H1 (cell line): ENCODE measurements around the gene KSR2. TPM values are rescaled to one million over a fixed set of nuclear protein-coding genes. Genes with fewer than 3 reads are reported as not detected.

ENCODE experiments used
- CTCF ChIA-PET: fragments of 300-600 bp; sonication (Branson Sonifier 250); formaldehyde crosslinking; loops from one replicate; lab custom pipeline; 2021; ENCODE audit not compliant: partially characterized antibody; lab: Charles Lee
- POLR2A ChIA-PET: fragments of 300-600 bp; sonication (Branson Sonifier 250); formaldehyde crosslinking; loops from one replicate; lab custom pipeline; 2021; ENCODE audit warnings: inconsistent platforms; ENCODE audit not compliant: partially characterized antibody; lab: Charles Lee
- DNase-seq, 2 experiments: peaks; one replicate each; pipeline versions ENCODE4 v3.0.0 to v3.0.0-alpha.2; 2010 to 2022; ENCODE audit warnings: low spot score in 2 of 2, low read depth in 1 of 2, mixed read lengths in 1 of 2
- FAIRE-seq: peaks from 2 replicates; lab custom pipeline; 2011; peaks lifted over from hg19 to GRCh38; lab: Jason Lieb, UNC
- H2AFZ ChIP-seq: 2 replicates; pipeline ENCODE4 v1.8.1; 2012; ENCODE audit warnings: low read length, inconsistent platforms
- H2AK5ac ChIP-seq: 2 replicates; pipeline ENCODE4 v1.6.1; 2013; ENCODE audit warnings: low read depth, low read length
- H2BK120ac ChIP-seq: replicated peaks from 2 replicates; pipeline ENCODE3; 2013; ENCODE audit warnings: low read depth, low read length, inconsistent platforms
- H2BK12ac ChIP-seq: 2 replicates; pipeline ENCODE4 v1.6.1; 2013; ENCODE audit warnings: low read depth, low read length
- H2BK15ac ChIP-seq: 2 replicates; pipeline ENCODE4 v1.6.1; 2013; ENCODE audit warnings: low read length
- H2BK20ac ChIP-seq: 2 replicates; pipeline ENCODE4 v1.6.1; 2013; ENCODE audit warnings: low read length
- H2BK5ac ChIP-seq: 2 replicates; pipeline ENCODE4 v1.6.1; 2013; ENCODE audit warnings: low read depth, low read length
- H3K14ac ChIP-seq: 2 replicates; pipeline ENCODE4 v1.6.1; 2013; ENCODE audit warnings: inconsistent platforms; ENCODE audit not compliant: insufficient read length
- H3K18ac ChIP-seq: 2 replicates; pipeline ENCODE4 v1.6.1; 2013; ENCODE audit warnings: low read length; ENCODE audit errors: extremely low read depth
- H3K23ac ChIP-seq: 2 replicates; pipeline ENCODE4 v1.6.1; 2013; ENCODE audit warnings: inconsistent platforms; ENCODE audit not compliant: insufficient read length
- H3K23me2 ChIP-seq: 2 replicates; pipeline ENCODE4 v1.6.1; 2013; ENCODE audit warnings: low read depth, low read length
- H3K27ac ChIP-seq: 2 replicates; pipeline ENCODE4 v1.6.1; 2011; ENCODE audit warnings: low read depth, low read length, inconsistent platforms
- H3K27me3 ChIP-seq, 4 experiments: replicated peaks in 1 of 4; 1 replicate in 1 of 4; 2 replicates in 3 of 4; pipeline versions ENCODE4 v1.6.1 to v1.8.1; 2011 to 2013; ENCODE audit warnings: low read length in 3 of 4, mild to moderate bottlenecking in 3 of 4, inconsistent platforms in 2 of 4, mixed read lengths in 2 of 4, moderate library complexity in 1 of 4; ENCODE audit not compliant: control insufficient read depth in 3 of 4, insufficient read depth in 3 of 4; ENCODE audit errors: extremely low read depth in 1 of 4
- H3K36me3 ChIP-seq, 4 experiments: 2 replicates each; pipeline versions ENCODE4 v1.6.1 to v1.8.1; 2011 to 2013; ENCODE audit warnings: mild to moderate bottlenecking in 4 of 4, low read length in 3 of 4, moderate library complexity in 2 of 4, control low read depth in 1 of 4, inconsistent platforms in 1 of 4; ENCODE audit not compliant: insufficient read depth in 4 of 4, control insufficient read depth in 2 of 4
- H3K4ac ChIP-seq: replicated peaks from 2 replicates; pipeline ENCODE3; 2013; ENCODE audit warnings: low read length, low read depth, mixed read lengths, inconsistent platforms; ENCODE audit not compliant: insufficient read length
- H3K4me1 ChIP-seq, 4 experiments: replicated peaks in 1 of 4; 1 replicate in 1 of 4; 2 replicates in 3 of 4; pipeline versions ENCODE4 v1.6.1 to v1.8.1; 2011 to 2013; ENCODE audit warnings: low read length in 3 of 4, inconsistent platforms in 2 of 4, mixed read lengths in 1 of 4; ENCODE audit not compliant: insufficient read depth in 4 of 4, control insufficient read depth in 3 of 4
- H3K4me2 ChIP-seq, 2 experiments: 2 replicates each; pipeline versions ENCODE4 v1.6.1 to v1.8.1; 2011 to 2013; ENCODE audit warnings: low read depth in 2 of 2, low read length in 2 of 2, control low read depth in 1 of 2, inconsistent platforms in 1 of 2, mild to moderate bottlenecking in 1 of 2; ENCODE audit not compliant: insufficient read depth in 1 of 2
- H3K4me3 ChIP-seq, 4 experiments: fragments of 200-600, 300-600 bp in 1 of 4; sonication (generic), shearing (Covaris generic), sonication (Bioruptor Twin) in 1 of 4; 2 replicates each; pipeline versions ENCODE4 v1.5.1 to v1.8.1; 2011 to 2016; ENCODE audit warnings: low read length in 4 of 4, low read depth in 3 of 4, control low read depth in 2 of 4, inconsistent platforms in 2 of 4, mild to moderate bottlenecking in 2 of 4, mixed read lengths in 1 of 4, moderate library complexity in 1 of 4; ENCODE audit not compliant: insufficient read depth in 2 of 4; ENCODE audit errors: extremely low read depth in 1 of 4
- H3K56ac ChIP-seq: replicated peaks from 2 replicates; pipeline ENCODE3; 2013; ENCODE audit warnings: low read depth, mild to moderate bottlenecking, mixed read lengths, low read length, inconsistent platforms; ENCODE audit not compliant: insufficient read length
- H3K79me1 ChIP-seq: 2 replicates; pipeline ENCODE4 v1.6.1; 2013; ENCODE audit warnings: low read depth, low read length, control low read depth
- H3K79me2 ChIP-seq, 2 experiments: 2 replicates each; pipeline versions ENCODE4 v1.6.1 to v1.8.1; 2012 to 2013; ENCODE audit warnings: low read length in 2 of 2, mild to moderate bottlenecking in 2 of 2, inconsistent platforms in 1 of 2; ENCODE audit not compliant: insufficient read depth in 2 of 2, control insufficient read depth in 1 of 2
- H3K9ac ChIP-seq, 4 experiments: replicated peaks in 1 of 4; 1 replicate in 1 of 4; 2 replicates in 3 of 4; pipeline versions ENCODE4 v1.6.1 to v1.8.1; 2011 to 2013; ENCODE audit warnings: low read depth in 3 of 4, low read length in 3 of 4, control low read depth in 2 of 4, mild to moderate bottlenecking in 2 of 4, moderate library complexity in 2 of 4, inconsistent platforms in 1 of 4; ENCODE audit errors: extremely low read depth in 1 of 4
- H3K9me3 ChIP-seq, 2 experiments: 2 replicates each; pipeline versions ENCODE4 v1.6.1 to v1.8.1; 2012 to 2013; ENCODE audit warnings: mild to moderate bottlenecking in 2 of 2, moderate library complexity in 2 of 2, control low read depth in 1 of 2, inconsistent platforms in 1 of 2, low read depth in 1 of 2, low read length in 1 of 2, mixed read lengths in 1 of 2; ENCODE audit not compliant: insufficient read depth in 2 of 2
- H4K20me1 ChIP-seq, 2 experiments: replicated peaks in 1 of 2; 2 replicates each; pipeline versions ENCODE3 to v1.8.1; 2011 to 2013; ENCODE audit warnings: inconsistent platforms in 2 of 2, low read length in 2 of 2, mild to moderate bottlenecking in 1 of 2; ENCODE audit not compliant: insufficient read depth in 2 of 2, control insufficient read depth in 1 of 2
- H4K5ac ChIP-seq: 2 replicates; pipeline ENCODE4 v1.6.1; 2013; ENCODE audit warnings: low read length, low read depth, mixed read lengths, inconsistent platforms; ENCODE audit not compliant: insufficient read length
- H4K8ac ChIP-seq: 2 replicates; pipeline ENCODE4 v1.8.0; 2013; ENCODE audit warnings: mild to moderate bottlenecking, moderate library complexity, low read length, inconsistent platforms; ENCODE audit not compliant: insufficient read depth; ENCODE audit errors: extremely low read depth
- H4K91ac ChIP-seq: replicated peaks from 2 replicates; pipeline ENCODE3; 2013; ENCODE audit warnings: low read length, mixed read lengths, inconsistent platforms; ENCODE audit not compliant: insufficient read length
- RAD21 ChIP-seq, 2 experiments: IDR thresholded peaks in 1 of 2; conservative IDR thresholded peaks in 1 of 2; 2 replicates each; pipeline ENCODE4 v1.6.1; 2011; ENCODE audit warnings: low read depth in 2 of 2, low read length in 2 of 2, improper control_type of control experiment in 1 of 2, inconsistent platforms in 1 of 2, mild to moderate bottlenecking in 1 of 2, moderate library complexity in 1 of 2
- RFX5 ChIP-seq: IDR thresholded peaks from 2 replicates; pipeline ENCODE4 v1.6.1; 2011; ENCODE audit warnings: low read depth, low read length, improper control_type of control experiment, borderline replicate concordance
- WGBS, 2 experiments: shearing (Covaris generic) in 1 of 2; methylation state at CpG; one replicate each; pipeline versions ENCODE4 v1.1.6 to v1.1.7; 2013 to 2015; ENCODE audit warnings: low lambda C conversion rate in 2 of 2, mixed read lengths in 2 of 2, inconsistent platforms in 1 of 2, low coverage in 1 of 2, missing lambda C conversion rate in 1 of 2; ENCODE audit not compliant: insufficient replicate concordance in 2 of 2, insufficient coverage in 1 of 2, insufficient read length in 1 of 2; ENCODE audit errors: extremely low coverage in 1 of 2, missing lambda C conversion rate in 1 of 2; 5-methylcytosine and 5-hydroxymethylcytosine counted together
- polyA plus RNA-seq, 7 experiments: library from polyadenylated mRNA; depleted of rRNA in 3 of 7; stranded (reverse) in 5 of 7; unstranded in 2 of 7; fragments of >200 nt in 5 of 7; fragments of 200-250 nt in 2 of 7; gene quantifications; 1 replicate in 5 of 7; 2 replicates in 1 of 7; 4 replicates in 1 of 7; pipeline versions ENCODE4 v1.2.1 to v1.2.3, GENCODE V29; 2011 to 2013; ENCODE audit warnings: missing spikeins in 2 of 7, mixed read lengths in 2 of 7
- total RNA-seq: library from RNA; stranded (reverse); fragmentation: NEBNext Ultra II Directional; extraction: Animal tissue kit (Norgen Biotek cat#: 25700); gene quantifications from 2 replicates; pipeline ENCODE4 v1.2.1, GENCODE V29; 2021
- TF ChIP-seq, protein P1 (sequence below), 3 experiments: IDR thresholded peaks; 1 replicate in 2 of 3; 2 replicates in 1 of 3; pipeline versions ENCODE4 v1.5.1 to v1.6.1; 2011; ENCODE audit warnings: low read length in 3 of 3, mild to moderate bottlenecking in 3 of 3, inconsistent platforms in 2 of 3, low read depth in 1 of 3, moderate library complexity in 1 of 3; ENCODE audit not compliant: insufficient read depth in 1 of 3; ENCODE audit errors: control extremely low read depth in 1 of 3

The KSR2 gene
- total and polyA plus RNA-seq, 2 of the 8 experiments (the other 6 are each of a cell fraction or from before 2014, with no cell fraction given), result 0.74 to 2.2 TPM

- FAIRE-seq, result peak; percentile 52
Observed at GRCh38 chr12:117590999-117591398, 377.8 kb downstream of the KSR2 start.

More at GRCh38 chr12:117590999-117591398, 377.8 kb downstream of the KSR2 start:
- Histone ChIP-seq H2AFZ (no peak overlapping the region), H3K23me2 (no peaks in the 10 kb centered on the region; the same call in 1 of the 2 replicates), H4K8ac (no peak overlapping the region), H3K36me3 (no peaks in the 10 kb centered on the region), H3K23ac (no peak overlapping the region), H3K27ac (no peak overlapping the region), H2BK20ac (no peak overlapping the region), H3K4ac (no peak overlapping the region), H3K27me3 (no peaks in the 10 kb centered on the region), H2BK12ac (no peak overlapping the region), H3K4me2 (no peak overlapping the region), H2AK5ac (no peak overlapping the region), H2BK5ac (no peak overlapping the region), H3K14ac (no peak overlapping the region), H4K5ac (no peak overlapping the region), H3K56ac (no peak overlapping the region), H3K18ac (no peak overlapping the region), H3K79me2 (no peaks in the 10 kb centered on the region), H3K79me1 (no peaks in the 10 kb centered on the region), H3K4me1 (peaks cover 0 to 8% (median 3%) of the 10 kb centered on the region in 4 experiments; a peak in 6 of 7 replicates), H3K9me3 (no peaks in the 10 kb centered on the region), H4K20me1 (no peaks in the 10 kb centered on the region), H3K9ac (no peak overlapping the region), H2BK120ac (no peak overlapping the region), H4K91ac (no peak overlapping the region), H2BK15ac (no peak overlapping the region), H3K4me3 (no peak overlapping the region)
- DNase-seq, result no peak
- ChIA-PET POLR2A (no interaction called here), CTCF (interaction anchor here (0.9 to 9.0 kb wide), 8 partner anchors 9 to 266 kb away, joined by 3 to 89 read pairs (median 19); no protein-coding TSS in a partner anchor)
- peak; percentile 66 to 70 for TF ChIP-seq RAD21 (IDR thresholded peaks at IDR 0.05 in 1 of 2, conservative IDR thresholded peaks at IDR 0.05 in 1 of 2; ENCODE audit: low read depth in 2 of 2, low read length in 2 of 2)
- TF ChIP-seq RFX5, result no peak
- TF ChIP-seq, protein P1, sequence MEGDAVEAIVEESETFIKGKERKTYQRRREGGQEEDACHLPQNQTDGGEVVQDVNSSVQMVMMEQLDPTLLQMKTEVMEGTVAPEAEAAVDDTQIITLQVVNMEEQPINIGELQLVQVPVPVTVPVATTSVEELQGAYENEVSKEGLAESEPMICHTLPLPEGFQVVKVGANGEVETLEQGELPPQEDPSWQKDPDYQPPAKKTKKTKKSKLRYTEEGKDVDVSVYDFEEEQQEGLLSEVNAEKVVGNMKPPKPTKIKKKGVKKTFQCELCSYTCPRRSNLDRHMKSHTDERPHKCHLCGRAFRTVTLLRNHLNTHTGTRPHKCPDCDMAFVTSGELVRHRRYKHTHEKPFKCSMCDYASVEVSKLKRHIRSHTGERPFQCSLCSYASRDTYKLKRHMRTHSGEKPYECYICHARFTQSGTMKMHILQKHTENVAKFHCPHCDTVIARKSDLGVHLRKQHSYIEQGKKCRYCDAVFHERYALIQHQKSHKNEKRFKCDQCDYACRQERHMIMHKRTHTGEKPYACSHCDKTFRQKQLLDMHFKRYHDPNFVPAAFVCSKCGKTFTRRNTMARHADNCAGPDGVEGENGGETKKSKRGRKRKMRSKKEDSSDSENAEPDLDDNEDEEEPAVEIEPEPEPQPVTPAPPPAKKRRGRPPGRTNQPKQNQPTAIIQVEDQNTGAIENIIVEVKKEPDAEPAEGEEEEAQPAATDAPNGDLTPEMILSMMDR (IDR thresholded peaks at IDR 0.05; ENCODE audit: control extremely low read depth in 1 of 3, insufficient read depth in 1 of 3, low read depth in 1 of 3, low read length in 3 of 3), result peak in 2 of 3 experiments; percentile 35 to 37; a peak in 2 of 4 replicates
- 74% methylated on average over 2 of the region's 2 CpGs; no CpG with 5 or more reads in 1 of the 2 experiments for WGBS, 2 experiments
